AG04450 (cell line): ENCODE data around the gene TAF10. TPM values are rescaled to one million over a fixed set of nuclear protein-coding genes. Genes with fewer than 3 reads are reported as not detected.

ENCODE experiments used
- CTCF ChIA-PET: fragments of 300-600, 350-600 bp; formaldehyde crosslinking; extraction: SDS; loops from one replicate; lab custom pipeline; 2022; ENCODE audit warnings: antibody characterized with exemption, inconsistent platforms; lab: Charles Lee
- POLR2A ChIA-PET: fragments of 350-600 bp; formaldehyde crosslinking; extraction: SDS; loops from one replicate; lab custom pipeline; 2021; ENCODE audit warnings: antibody characterized with exemption, inconsistent platforms; lab: Yijun Ruan, JAX
- DNase-seq: peaks from one replicate; pipeline ENCODE4 v3.0.0-alpha.2; 2011; ENCODE audit warnings: low read depth, low spot score
- H3K27ac ChIP-seq: one replicate; pipeline ENCODE4 v1.5.1; 2012; ENCODE audit warnings: low read depth, low read length, control low read depth
- H3K27me3 ChIP-seq: one replicate; pipeline ENCODE4 v1.6.0; 2012; ENCODE audit warnings: low read length; ENCODE audit not compliant: control insufficient read depth, insufficient read depth
- H3K4me3 ChIP-seq: 2 replicates; pipeline ENCODE4 v1.5.1; 2011; ENCODE audit warnings: mild to moderate bottlenecking, low read depth, low read length, control low read depth
- H3K9me3 ChIP-seq: 2 replicates; pipeline ENCODE4 v1.5.1; 2012; ENCODE audit warnings: low read length; ENCODE audit not compliant: control insufficient read depth, insufficient read depth
- CTCF ChIP-seq: IDR thresholded peaks from 2 replicates; pipeline ENCODE4 v1.5.1; 2011; ENCODE audit warnings: low read depth, low read length, control low read depth, inconsistent platforms
- polyA plus RNA-seq: library from polyadenylated mRNA; depleted of rRNA; stranded (reverse); fragments of >200 nt; gene quantifications from 2 replicates; pipeline ENCODE4 v1.2.3, GENCODE V29; 2011

Gene TAF10
- polyA plus RNA-seq, 1 experiment, result 170 TPM

GRCh38 chr11:6604790-6605189 lies 7.2 kb downstream of the TAF10 start:
- Histone ChIP-seq H3K9me3 (no peaks in the 10 kb centered on the region), H3K27ac (peak overlapping the region; percentile 89), H3K27me3 (no peaks in the 10 kb centered on the region), H3K4me3 (peak overlapping the region; percentile 99)
- DNase-seq, result no peak
- POLR2A ChIA-PET, result interaction anchor here (0.6 to 1.4 kb wide), 2 partner anchors 79 to 81 kb away, joined by 5 to 6 read pairs; partner anchors contain the start of gene MRPL17
- TF ChIP-seq CTCF, result no peak
- CTCF ChIA-PET, result interaction anchor here (0.7 to 1.9 kb wide), 9 partner anchors 8 to 242 kb away, joined by 3 to 17 read pairs (median 4); partner anchors contain the start of genes MRPL17 and TPP1

GRCh38 chr11:6604081-6604626 lies 7.9 kb downstream of the TAF10 start:
- TF ChIP-seq CTCF, result peak; percentile 35
- H3K9me3 ChIP-seq, result no peaks in the 10 kb centered on the region
- CTCF ChIA-PET, result interaction anchor here (0.8 to 1.9 kb wide), 8 partner anchors 8 to 241 kb away, joined by 3 to 17 read pairs (median 4); partner anchors contain the start of genes MRPL17 and TPP1
- no peak for DNase-seq
- POLR2A ChIA-PET, result interaction anchor here (0.6 to 1.4 kb wide), 4 partner anchors 15 to 1290 kb away, joined by 4 to 6 read pairs (median 5); partner anchors contain the start of genes MRPL17 and TPP1
- no peaks in the 10 kb centered on the region for H3K27me3 ChIP-seq
- H3K27ac ChIP-seq, result peak overlapping the region; percentile 89
- peak overlapping the region; percentile 99 for H3K4me3 ChIP-seq

- peak; percentile 66 for DNase-seq
- TF ChIP-seq CTCF, result peak; percentile 22; the same call in 1 of the 2 replicates
- H3K4me3 ChIP-seq, result peak within 1 kb of the TSS; percentile 99
- H3K27me3 ChIP-seq, result no peaks in the 10 kb centered on the region
- peak within 1 kb of the TSS; percentile 89 for H3K27ac ChIP-seq
- no peaks in the 10 kb centered on the region for H3K9me3 ChIP-seq
- ChIA-PET CTCF (interaction anchor here (0.6 to 1.9 kb wide), 13 partner anchors 9 to 224 kb away, joined by 3 to 17 read pairs (median 6); partner anchors contain the start of genes MRPL17, TAF10 and TPP1), POLR2A (interaction anchor here (0.6 to 1.4 kb wide), 9 partner anchors 10 to 1291 kb away, joined by 3 to 9 read pairs (median 5); partner anchors contain the start of genes MRPL17 and TPP1)
Observed at GRCh38 chr11:6603287-6604080, 8.5 kb downstream of the TAF10 start, which contains the start of the genes ILK and RRP8. Gene ILK, plus strand, starts transcription at chr11:6603774. Its CDS starts 498 bp downstream, at chr11:6604272. Gene RRP8, minus strand, starts transcription at chr11:6603616. Its CDS starts 114 bp downstream, at chr11:6603502.

GRCh38 chr11:6602096-6602940 lies 9.7 kb downstream of the TAF10 start:
- POLR2A ChIA-PET, result interaction anchor here (0.6 to 0.7 kb wide), 6 partner anchors 9 to 282 kb away, joined by 3 to 9 read pairs (median 4); partner anchors contain the start of gene MRPL17
- TF ChIP-seq CTCF, result no peak
- no peaks in the 10 kb centered on the region for H3K9me3 ChIP-seq
- H3K27me3 ChIP-seq, result no peaks in the 10 kb centered on the region
- no peak for DNase-seq
- CTCF ChIA-PET, result interaction anchor here (0.6 to 1.6 kb wide), 8 partner anchors 10 to 223 kb away, joined by 3 to 7 read pairs (median 5); partner anchors contain the start of genes MRPL17 and TAF10
- no peak overlapping the region for H3K27ac ChIP-seq
- peak overlapping the region; percentile 99 for H3K4me3 ChIP-seq
